DOHH2 (cell line): Measurements from ENCODE around the gene HAPLN2.

Experiments
- H3F3A ChIP-seq: fragments of 200-600 bp; sonication (generic), shearing (Covaris generic); 2 replicates; pipeline ENCODE4 v1.6.0; 2016; ENCODE audit warnings: antibody characterized with exemption, mild to moderate bottlenecking; ENCODE audit not compliant: control insufficient read depth, insufficient read depth
- H3K27ac ChIP-seq: fragments of 200-600 bp; sonication (generic); 2 replicates; pipeline ENCODE4 v1.5.1; 2014; ENCODE audit warnings: low read depth, mild to moderate bottlenecking, low read length, moderate library complexity
- H3K27me3 ChIP-seq: fragments of 200-600 bp; sonication (generic); 2 replicates; pipeline ENCODE4 v1.6.1; 2014; ENCODE audit warnings: mild to moderate bottlenecking, low read length, mixed read lengths; ENCODE audit not compliant: control insufficient read depth
- H3K36me3 ChIP-seq: fragments of 200-600 bp; sonication (generic); 2 replicates; pipeline ENCODE4 v1.6.1; 2014; ENCODE audit warnings: mild to moderate bottlenecking, low read length, moderate library complexity, mixed read lengths; ENCODE audit not compliant: control insufficient read depth
- H3K4me1 ChIP-seq: fragments of 200-600 bp; sonication (generic); 2 replicates; pipeline ENCODE4 v1.6.1; 2014; ENCODE audit warnings: mild to moderate bottlenecking, low read length, mixed read lengths; ENCODE audit not compliant: control insufficient read depth
- H3K4me2 ChIP-seq: fragments of 200-600 bp; sonication (generic); 2 replicates; pipeline ENCODE4 v1.6.0; 2014; ENCODE audit warnings: mild to moderate bottlenecking, low read length, moderate library complexity
- H3K4me3 ChIP-seq: fragments of 200-600 bp; sonication (generic); 2 replicates; pipeline ENCODE4 v1.5.1; 2014; ENCODE audit warnings: mild to moderate bottlenecking, low read length, mixed read lengths
- H3K79me2 ChIP-seq: fragments of 200-600 bp; sonication (generic); 2 replicates; pipeline ENCODE4 v1.6.1; 2014; ENCODE audit warnings: mild to moderate bottlenecking, low read length, mixed read lengths; ENCODE audit not compliant: control insufficient read depth
- H3K9me2 ChIP-seq: fragments of 200-600 bp; sonication (generic); replicated peaks from 2 replicates; pipeline ENCODE4 v1.6.1; 2014; ENCODE audit warnings: mild to moderate bottlenecking, low read length, mixed read lengths; ENCODE audit not compliant: control insufficient read depth
- H3K9me3 ChIP-seq: fragments of 200-600 bp; sonication (generic); 2 replicates; pipeline ENCODE4 v1.6.1; 2014; ENCODE audit warnings: antibody characterized with exemption, low read length, mixed read lengths; ENCODE audit not compliant: control insufficient read depth, insufficient read depth
- H4K20me1 ChIP-seq: fragments of 200-600 bp; sonication (generic); 2 replicates; pipeline ENCODE4 v1.6.0; 2014; ENCODE audit warnings: low read depth, mild to moderate bottlenecking, antibody characterized with exemption, low read length, moderate library complexity; ENCODE audit not compliant: control insufficient read depth, insufficient read depth
- CTCF ChIP-seq: fragments of 200-600 bp; sonication (generic); IDR thresholded peaks from one replicate; pipeline ENCODE4 v1.5.1; 2014; ENCODE audit warnings: antibody characterized with exemption, mild to moderate bottlenecking, low read depth, low read length; ENCODE audit not compliant: poor library complexity, severe bottlenecking
- EZH2phosphoT487 ChIP-seq: fragments of 200-600 bp; sonication (generic); IDR thresholded peaks from 2 replicates; pipeline ENCODE4 v1.6.1; 2017; ENCODE audit warnings: borderline replicate concordance, mild to moderate bottlenecking, antibody characterized with exemption, low read length, moderate library complexity, mixed read lengths

HAPLN2 gene

GRCh38 chr1:156668801-156669637 lies 49.8 kb downstream of the HAPLN2 start:
- Histone ChIP-seq H3K79me2 (no peaks in the 10 kb centered on the region), H3K4me1 (peaks cover 17% of the 10 kb centered on the region), H3K9me3 (no peaks in the 10 kb centered on the region), H4K20me1 (no peaks in the 10 kb centered on the region), H3F3A (peaks cover 5% of the 10 kb centered on the region; the same call in 1 of the 2 replicates), H3K4me3 (no peak overlapping the region), H3K36me3 (no peaks in the 10 kb centered on the region), H3K27ac (no peak overlapping the region), H3K27me3 (peaks cover 72% of the 10 kb centered on the region), H3K9me2 (no peaks in the 10 kb centered on the region), H3K4me2 (no peak overlapping the region)
- TF ChIP-seq EZH2phosphoT487 (no peak), CTCF (no peak)

- Histone ChIP-seq H3K4me3 (no peak overlapping the region), H3K4me1 (peaks cover 9% of the 10 kb centered on the region), H3K27ac (no peak overlapping the region), H3K79me2 (no peaks in the 10 kb centered on the region), H4K20me1 (no peaks in the 10 kb centered on the region), H3K36me3 (no peaks in the 10 kb centered on the region), H3K27me3 (peaks cover 71% of the 10 kb centered on the region), H3K4me2 (no peak overlapping the region), H3K9me2 (no peaks in the 10 kb centered on the region), H3K9me3 (no peaks in the 10 kb centered on the region), H3F3A (peaks cover 5% of the 10 kb centered on the region; the same call in 1 of the 2 replicates)
- TF ChIP-seq CTCF (no peak), EZH2phosphoT487 (no peak)
Measured at GRCh38 chr1:156669794-156670193, 50.6 kb downstream of the HAPLN2 start.

- Histone ChIP-seq H3K4me1 (peaks cover 4% of the 10 kb centered on the region), H4K20me1 (no peaks in the 10 kb centered on the region), H3K79me2 (no peaks in the 10 kb centered on the region), H3K4me2 (no peak overlapping the region), H3K4me3 (no peak overlapping the region), H3K36me3 (no peaks in the 10 kb centered on the region), H3K9me3 (no peaks in the 10 kb centered on the region), H3K27ac (no peak overlapping the region), H3K9me2 (no peaks in the 10 kb centered on the region), H3F3A (peaks cover 5% of the 10 kb centered on the region; the same call in 1 of the 2 replicates), H3K27me3 (peaks cover 73% of the 10 kb centered on the region)
- TF ChIP-seq EZH2phosphoT487 (no peak), CTCF (no peak)
Measured at GRCh38 chr1:156670359-156670758, 51.1 kb downstream of the HAPLN2 start.
